ENCODE measurements around the gene HSD17B3. TPM values are rescaled to one million over a fixed set of nuclear protein-coding genes. Genes with fewer than 3 reads are reported as not detected.
"Not testable (repeated sequence)": the region's sequence is repeated elsewhere in the genome, so short reads cannot be mapped to it uniquely, and the experiment has no call there.

HSD17B3 gene
- total RNA-seq, 1 donor from 2014 or later = 0.10 TPM

DNA sequence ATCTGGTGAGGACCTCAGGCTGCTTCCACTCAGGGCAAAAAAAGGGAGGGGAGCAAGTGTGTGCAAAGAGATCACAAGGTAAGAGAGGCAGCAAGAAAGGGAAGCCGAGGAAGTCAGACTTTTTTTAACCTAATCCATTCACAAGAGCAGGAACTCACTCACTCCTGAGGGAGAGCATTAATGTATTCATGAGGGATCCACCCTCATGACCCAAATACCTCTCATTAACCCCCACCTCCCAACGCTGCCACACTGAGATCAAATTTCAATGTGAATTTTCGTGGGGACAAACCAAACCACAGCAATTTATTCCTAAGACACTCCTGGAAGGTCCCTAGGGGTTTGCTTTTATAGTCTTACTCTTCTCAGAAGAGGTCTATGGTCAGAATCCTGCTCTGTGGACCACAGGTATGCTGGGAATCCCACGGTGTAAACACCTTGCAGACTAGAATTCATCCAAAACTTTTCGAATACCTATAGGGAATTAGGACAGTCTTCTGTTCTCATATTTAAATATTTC lies 108.7 kb downstream of the HSD17B3 start:
- DNase-seq (ENCODE audit: low read depth) = peak; percentile 42

DNA sequence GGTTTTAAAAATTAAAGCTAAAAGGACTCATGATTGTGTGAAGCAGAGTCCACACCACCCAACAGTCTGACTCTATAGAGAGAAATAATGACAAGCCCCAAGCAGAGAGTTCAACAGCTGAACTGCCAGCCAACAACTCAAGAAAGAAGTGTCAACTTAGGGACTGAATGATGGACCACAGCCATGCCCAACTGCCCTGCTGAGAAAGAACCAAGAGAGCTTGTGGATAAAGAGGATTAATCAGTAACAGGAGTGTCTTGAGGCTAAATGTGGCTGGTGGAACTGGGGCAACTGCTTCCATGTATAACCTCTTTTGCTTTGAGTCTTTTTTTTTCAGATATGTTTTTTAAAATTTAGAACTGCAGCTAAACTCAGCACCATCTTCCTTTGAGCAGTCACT lies 109.3 kb downstream of the HSD17B3 start:
- peak; percentile 67 for DNase-seq (ENCODE audit: low read depth)

DNA sequence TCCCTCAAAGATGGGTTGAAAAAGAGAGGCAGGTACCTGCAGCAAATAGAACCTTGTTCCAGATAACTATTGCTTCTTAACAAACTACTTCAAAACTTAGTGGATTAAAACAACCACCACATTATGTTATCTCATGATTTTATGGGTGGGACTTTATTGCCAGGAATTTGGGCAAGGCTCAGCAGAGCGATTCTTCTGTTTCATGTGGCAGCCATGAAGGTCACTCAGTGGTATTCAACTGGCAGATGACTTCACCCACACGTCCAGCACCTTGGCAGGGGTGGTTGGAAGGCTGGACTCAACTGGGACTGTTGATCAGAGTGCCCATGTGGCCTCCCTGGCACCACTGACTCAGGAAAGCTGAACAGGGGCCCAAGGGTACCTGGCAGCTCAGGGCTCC lies 112.0 kb downstream of the HSD17B3 start:
- DNase-seq (ENCODE audit: low read depth) = no peak

DNA sequence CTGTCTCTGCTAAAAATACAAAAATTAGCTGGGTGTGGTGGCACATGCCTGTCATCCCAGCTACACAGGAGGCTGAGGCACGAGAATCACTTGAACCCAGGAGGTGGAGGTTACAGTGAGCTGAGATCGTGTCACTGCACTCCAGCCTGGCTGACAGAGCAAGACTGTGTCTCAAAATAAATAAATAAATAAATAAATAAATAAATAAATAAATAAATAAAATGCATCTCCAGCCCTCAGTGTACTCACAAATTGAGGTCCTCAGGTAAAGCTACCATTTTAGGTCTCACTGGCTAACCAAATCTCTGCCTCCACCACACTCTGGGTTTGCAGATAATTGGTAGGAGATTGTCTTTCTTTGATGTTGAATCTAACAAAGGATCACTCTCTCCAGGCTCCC lies 112.4 kb downstream of the HSD17B3 start:
- not testable (repeated sequence) for DNase-seq (ENCODE audit: low read depth)

DNA sequence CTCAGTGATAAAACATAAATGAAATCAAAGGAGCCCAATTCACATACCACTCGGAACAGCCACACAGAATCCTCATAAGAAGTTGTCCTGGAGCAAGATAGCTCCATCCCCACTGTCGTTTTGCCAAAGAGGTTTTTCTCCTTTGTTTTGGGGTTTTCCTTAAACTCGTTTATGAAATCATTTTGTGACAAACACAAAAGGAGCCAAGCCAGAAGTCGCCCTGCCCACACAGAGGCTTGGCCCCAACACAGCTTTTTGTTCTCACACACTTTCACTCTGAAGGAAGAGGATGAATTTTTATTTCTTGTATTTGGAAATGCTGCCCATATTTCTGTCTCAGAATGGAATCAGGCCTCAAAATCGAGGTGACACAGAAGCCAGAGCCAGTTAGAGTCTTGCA lies 113.4 kb downstream of the HSD17B3 start:
- no peak for DNase-seq (ENCODE audit: low read depth)

DNA sequence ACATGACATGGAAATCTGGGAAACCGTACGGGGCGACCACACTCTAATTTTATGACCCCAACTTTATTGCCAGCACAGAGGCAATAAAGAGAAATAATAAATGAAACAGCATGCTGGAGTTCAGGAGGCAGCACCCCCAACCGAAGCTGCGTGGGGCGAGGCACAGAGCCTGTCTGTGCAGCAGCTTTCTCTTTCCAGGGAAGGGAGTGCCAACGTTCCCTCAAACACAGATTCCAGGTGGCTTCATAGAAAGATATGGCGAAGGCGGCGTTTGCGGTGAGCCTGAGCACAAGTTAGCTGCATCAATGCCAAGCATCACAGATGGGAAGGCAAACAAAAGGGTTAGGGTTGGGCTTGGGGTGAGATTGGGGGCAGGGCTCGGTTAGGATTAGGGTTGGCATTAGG lies 114.8 kb downstream of the HSD17B3 start:
- DNase-seq (ENCODE audit: low read depth) = peak; percentile 14

DNA sequence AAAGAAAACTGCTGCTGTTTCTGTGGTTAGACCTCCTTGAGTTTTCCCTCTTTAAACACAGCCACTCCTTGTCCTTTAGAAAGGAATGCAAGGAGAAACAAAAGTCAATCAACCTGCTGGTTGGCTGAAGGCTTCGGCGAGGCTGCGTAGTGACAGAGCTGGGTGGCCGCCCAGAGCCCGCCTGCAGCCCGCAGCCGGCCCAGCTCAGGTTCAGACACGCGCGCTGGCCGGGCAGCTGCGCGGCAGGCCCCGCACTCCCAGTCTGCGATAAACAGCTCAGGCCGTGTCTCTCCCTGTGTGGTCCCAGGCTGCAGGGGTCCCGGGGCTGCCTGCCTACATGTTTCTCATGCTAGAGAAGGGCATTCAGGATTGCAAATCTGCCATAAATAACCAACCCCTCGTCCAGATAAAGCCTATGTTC lies 115.4 kb downstream of the HSD17B3 start:
- peak; percentile 64 for DNase-seq (ENCODE audit: low read depth)

DNA sequence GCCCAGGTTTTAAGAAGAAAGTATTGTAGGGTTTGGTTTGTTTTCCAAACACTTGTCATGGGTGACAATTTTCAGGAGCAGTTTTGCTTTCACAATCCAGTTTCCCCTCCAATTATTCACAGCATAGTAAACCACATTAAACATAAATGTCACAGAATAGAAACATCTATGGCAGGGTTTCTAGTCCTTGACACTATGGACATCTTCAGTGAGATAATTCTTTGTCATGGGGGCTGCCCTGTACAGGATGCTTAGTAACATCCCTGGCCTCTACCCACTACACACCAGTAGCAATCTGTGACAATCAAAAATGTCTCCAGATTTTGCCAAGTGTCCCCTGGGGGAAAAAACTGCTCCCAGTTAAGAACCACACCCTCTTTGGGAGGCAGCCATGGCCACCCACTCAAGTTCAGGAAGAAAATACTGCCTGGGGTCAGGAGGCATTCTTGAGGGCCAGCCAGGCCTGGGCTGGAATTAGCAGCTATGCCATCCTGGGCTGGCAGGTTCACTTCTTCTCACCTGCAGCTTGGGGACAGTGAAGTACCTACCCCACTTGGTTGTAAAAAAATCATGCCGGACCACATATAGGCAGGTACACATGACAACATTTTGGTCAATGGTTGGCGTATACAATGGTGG lies 116.3 kb downstream of the HSD17B3 start:
- DNase-seq (ENCODE audit: low read depth) = no peak

Other genes with a start within 250 kb of the HSD17B3 start
- 40.6 and 42.5 TPM in 2 replicates for gene SLC35D2, start 81.5 kb upstream of the HSD17B3 start, total RNA-seq
- 1.3 and 8.7 TPM in 2 replicates for gene ZNF367, start 116.2 kb upstream of the HSD17B3 start, total RNA-seq
- gene HABP4, start 148.0 kb upstream of the HSD17B3 start, total RNA-seq = 21.0 and 24.8 TPM in 2 replicates

Measured in renal cortical epithelial cell (primary cell).